Measurements from ENCODE around the gene RFX4. TPM values are rescaled to one million over a fixed set of nuclear protein-coding genes. Genes with fewer than 3 reads are reported as not detected.

Gene RFX4
- total and polyA plus RNA-seq, 12 donors, result 0.01 to 0.11 (median 0.11) TPM; not detected in 9

DNA sequence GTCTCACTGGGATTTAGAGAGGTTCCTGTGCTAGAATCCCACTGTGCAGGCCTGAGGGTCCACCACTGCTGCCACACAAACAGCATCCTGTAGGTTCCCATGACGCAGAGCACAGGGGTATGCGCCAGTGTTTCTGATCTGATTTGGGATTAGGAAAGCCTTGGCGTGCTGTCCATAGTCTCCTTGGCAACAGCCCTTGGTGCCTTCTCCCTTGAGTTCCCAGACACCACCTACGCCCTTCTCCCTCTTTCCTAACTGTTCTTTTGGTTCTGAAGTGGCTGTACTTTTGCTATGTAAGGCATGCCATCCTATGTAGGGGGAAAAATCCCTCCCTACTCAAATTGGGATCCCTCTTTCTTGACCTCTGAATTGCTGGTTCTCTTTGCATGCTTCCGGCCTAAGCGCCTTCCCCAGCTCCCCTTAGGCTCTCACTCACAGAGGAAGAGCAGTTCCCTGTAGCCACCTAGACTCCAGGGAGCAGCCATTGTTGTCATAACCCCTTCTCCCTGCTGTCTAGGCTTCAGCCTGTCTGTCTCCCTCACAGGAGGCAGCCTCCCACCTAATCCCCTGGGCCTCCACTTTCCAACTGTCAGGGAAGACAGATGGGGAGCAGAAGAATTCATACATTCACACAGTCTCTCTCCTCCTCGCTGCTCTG is 176.9 kb downstream of the RFX4 start:
- no peak for DNase-seq
- H3K27me3 ChIP-seq, result no peaks in the 10 kb centered on the region
- WGBS, 2 donors, result 74 to 85% methylated on average over 7 of the region's 7 CpGs

DNA sequence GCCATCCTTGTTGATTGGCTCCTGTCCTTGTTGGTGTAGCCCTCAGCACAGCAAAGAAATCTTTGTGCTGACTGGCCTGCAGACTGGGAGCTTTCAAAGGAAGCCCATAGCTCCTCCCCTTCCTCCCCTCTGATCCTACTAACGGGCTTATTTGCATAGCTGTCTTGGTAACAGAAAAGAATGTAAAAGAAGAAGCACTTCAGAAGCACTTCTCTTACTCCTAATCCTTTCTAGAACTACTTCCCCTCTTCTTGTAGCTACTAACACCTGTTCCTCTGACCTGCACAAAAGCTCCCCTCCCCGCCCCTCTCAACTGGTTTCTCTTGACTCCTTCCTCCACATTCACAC is 177.4 kb downstream of the RFX4 start:
- 55 to 65% methylated on average over 2 of the region's 2 CpGs for WGBS, 2 donors

More for the DNA sequence above, 176.9 kb downstream of the RFX4 start:
- H3K9me3 ChIP-seq, result no peaks in the 10 kb centered on the region
- H3K27ac ChIP-seq, result peak overlapping the region in 4 of 10 donors; percentile 9 to 54 (median 34)
- peak in 5 of 8 donors; percentile 13 to 34 (median 22) for ATAC-seq
- peaks cover 0 to 42% (median 14%) of the 10 kb centered on the region in 9 donors for H3K4me1 ChIP-seq
- H3K4me3 ChIP-seq, result no peak overlapping the region
- H3K36me3 ChIP-seq, result no peaks in the 10 kb centered on the region
- TF ChIP-seq, protein P1, sequence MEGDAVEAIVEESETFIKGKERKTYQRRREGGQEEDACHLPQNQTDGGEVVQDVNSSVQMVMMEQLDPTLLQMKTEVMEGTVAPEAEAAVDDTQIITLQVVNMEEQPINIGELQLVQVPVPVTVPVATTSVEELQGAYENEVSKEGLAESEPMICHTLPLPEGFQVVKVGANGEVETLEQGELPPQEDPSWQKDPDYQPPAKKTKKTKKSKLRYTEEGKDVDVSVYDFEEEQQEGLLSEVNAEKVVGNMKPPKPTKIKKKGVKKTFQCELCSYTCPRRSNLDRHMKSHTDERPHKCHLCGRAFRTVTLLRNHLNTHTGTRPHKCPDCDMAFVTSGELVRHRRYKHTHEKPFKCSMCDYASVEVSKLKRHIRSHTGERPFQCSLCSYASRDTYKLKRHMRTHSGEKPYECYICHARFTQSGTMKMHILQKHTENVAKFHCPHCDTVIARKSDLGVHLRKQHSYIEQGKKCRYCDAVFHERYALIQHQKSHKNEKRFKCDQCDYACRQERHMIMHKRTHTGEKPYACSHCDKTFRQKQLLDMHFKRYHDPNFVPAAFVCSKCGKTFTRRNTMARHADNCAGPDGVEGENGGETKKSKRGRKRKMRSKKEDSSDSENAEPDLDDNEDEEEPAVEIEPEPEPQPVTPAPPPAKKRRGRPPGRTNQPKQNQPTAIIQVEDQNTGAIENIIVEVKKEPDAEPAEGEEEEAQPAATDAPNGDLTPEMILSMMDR (IDR thresholded peaks at IDR 0.05), result no peak
- intact Hi-C loops (cut with DNase I), result loop anchor here in 1 of 10 donors (10.0 kb wide), 1 partner anchor 155 kb away; no protein-coding TSS in a partner anchor

DNA sequence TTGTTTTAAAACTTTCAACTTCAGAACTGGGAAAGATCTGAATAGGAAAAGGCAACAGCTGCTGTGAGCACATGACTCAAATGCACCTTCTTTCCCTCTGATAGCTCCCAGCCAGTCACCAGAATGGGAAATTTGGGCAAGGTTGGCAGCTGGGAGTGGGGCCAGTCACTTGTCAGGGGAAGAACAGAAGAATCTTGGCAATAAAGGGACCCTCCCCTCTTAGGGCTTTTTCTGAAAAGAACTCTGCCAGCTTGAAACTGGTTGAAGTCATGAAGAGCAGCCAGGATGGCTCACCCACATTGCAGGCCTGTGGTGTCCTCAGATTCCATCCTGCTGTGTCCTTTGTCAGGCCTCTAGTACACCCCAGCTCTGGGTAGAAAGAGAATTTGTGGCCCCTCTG is 181.4 kb downstream of the RFX4 start:
- ATAC-seq (peak in 3 of 8 donors; percentile 4 to 18 (median 5)), DNase-seq (no peak)
- no peaks in the 10 kb centered on the region for H3K36me3 ChIP-seq
- intact Hi-C loops (cut with DNase I), result loop anchor here in 1 of 10 donors (10.0 kb wide), 1 partner anchor 151 kb away; no protein-coding TSS in a partner anchor
- H3K9me3 ChIP-seq, result no peaks in the 10 kb centered on the region
- peak overlapping the region in 1 of 10 donors; percentile 5 for H3K27ac ChIP-seq
- peaks cover 0 to 41% (median 17%) of the 10 kb centered on the region in 9 donors for H3K4me1 ChIP-seq
- TF ChIP-seq, protein P1 (IDR thresholded peaks at IDR 0.05), result no peak
- peaks cover 0 to 22% (median 0%) of the 10 kb centered on the region in 7 donors for H3K27me3 ChIP-seq
- H3K4me3 ChIP-seq, result no peak overlapping the region

More for the DNA sequence above, 177.4 kb downstream of the RFX4 start:
- Histone ChIP-seq H3K4me3 (no peak overlapping the region), H3K27ac (peak overlapping the region in 4 of 10 donors; percentile 9 to 54 (median 34)), H3K4me1 (peaks cover 0 to 45% (median 14%) of the 10 kb centered on the region in 9 donors), H3K9me3 (no peaks in the 10 kb centered on the region), H3K36me3 (no peaks in the 10 kb centered on the region), H3K27me3 (no peaks in the 10 kb centered on the region)
- ATAC-seq (peak in 7 of 8 donors; percentile 33 to 48 (median 37)), DNase-seq (no peak)
- intact Hi-C loops (cut with DNase I), result loop anchor here in 1 of 10 donors (10.0 kb wide), 1 partner anchor 155 kb away; no protein-coding TSS in a partner anchor
- TF ChIP-seq, protein P1 (IDR thresholded peaks at IDR 0.05), result no peak

DNA sequence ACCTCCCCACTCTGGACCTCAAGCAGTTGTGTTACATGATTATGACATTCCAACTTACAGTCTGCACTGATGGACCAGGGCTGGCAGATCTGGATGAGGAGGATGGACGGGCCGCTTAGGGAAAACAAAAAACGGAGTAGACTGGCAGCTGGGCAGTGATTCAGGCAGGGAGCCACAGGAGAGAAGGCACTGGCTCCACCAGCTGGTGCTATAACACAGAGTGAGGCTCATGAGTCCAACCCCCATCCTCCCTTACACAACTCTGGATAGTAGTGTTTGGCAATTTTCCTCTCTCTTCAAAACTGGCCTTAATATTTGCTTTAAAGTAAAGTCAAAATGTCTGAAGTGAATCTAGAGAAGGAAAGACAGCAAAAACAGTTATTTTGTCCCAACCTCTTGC is 181.9 kb downstream of the RFX4 start:
- no peaks in the 10 kb centered on the region for H3K9me3 ChIP-seq
- peak; percentile 34 to 75 (median 66) for ATAC-seq
- no peaks in the 10 kb centered on the region for H3K36me3 ChIP-seq
- no peak for DNase-seq
- H3K4me3 ChIP-seq, result no peak overlapping the region
- TF ChIP-seq, protein P1 (IDR thresholded peaks at IDR 0.05), result peak in 5 of 9 donors; percentile 8 to 48 (median 39)
- H3K27me3 ChIP-seq, result peaks cover 0 to 27% (median 0%) of the 10 kb centered on the region in 7 donors
- peaks cover 0 to 36% (median 17%) of the 10 kb centered on the region in 9 donors for H3K4me1 ChIP-seq
- intact Hi-C loops (cut with DNase I), result loop anchor here in 2 of 10 donors (5.0 to 10.0 kb wide), 2 partner anchors 78 to 150 kb away; no protein-coding TSS in a partner anchor
- peak overlapping the region in 2 of 10 donors; percentile 5 to 12 for H3K27ac ChIP-seq
- WGBS, 2 donors, result 75 to 78% methylated on average over 3 of the region's 3 CpGs
